GM15510 (cell line): ENCODE data around the gene PRSS23.

Experiments used
- POLR2A ChIP-seq: IDR thresholded peaks from 3 replicates; pipeline ENCODE4 v1.6.1; 2011; ENCODE audit warnings: borderline replicate concordance; ENCODE audit not compliant: insufficient read length; ENCODE audit errors: extremely low read depth

The PRSS23 gene

DNA sequence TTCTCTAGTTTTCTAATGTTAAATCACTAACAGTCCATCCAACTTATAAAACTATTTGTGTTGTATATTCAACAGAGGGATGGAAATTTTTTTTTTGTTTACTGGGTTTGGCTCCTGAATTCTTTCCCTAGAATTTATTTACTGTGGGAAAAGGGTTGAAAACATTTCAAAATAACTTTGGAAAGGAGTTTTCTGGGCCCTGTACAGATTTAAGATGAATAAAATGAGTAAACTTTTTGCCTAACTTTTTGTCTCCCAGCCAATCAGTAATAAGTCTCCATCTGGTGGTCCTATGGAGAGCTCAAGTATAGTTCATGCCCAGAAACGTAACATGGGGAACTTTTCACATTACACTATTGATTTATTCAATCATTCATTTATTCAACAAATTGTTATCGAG is 16.7 kb upstream of the PRSS23 start:
- no peak for TF ChIP-seq POLR2A

DNA sequence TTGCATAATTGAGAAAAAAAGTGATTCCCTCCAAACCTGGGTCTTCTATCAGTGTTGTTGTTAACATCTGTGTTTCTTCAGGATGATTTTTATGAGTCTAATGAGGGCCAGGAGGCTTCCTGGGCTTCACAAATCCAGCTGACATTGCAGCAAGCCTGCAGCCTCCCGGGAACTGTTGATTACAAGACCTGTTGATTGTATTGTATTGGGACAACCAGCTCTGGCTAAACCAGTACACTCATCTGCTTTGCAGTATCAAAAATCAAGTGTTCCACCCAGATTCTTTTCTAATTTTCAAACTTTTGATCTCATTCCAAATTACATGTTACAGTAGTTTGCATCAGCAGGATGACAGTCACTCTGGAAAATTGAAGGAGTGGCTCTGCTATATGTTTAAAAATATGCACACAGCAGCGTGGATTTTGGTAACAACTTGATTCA is 16.1 kb upstream of the PRSS23 start:
- TF ChIP-seq POLR2A: no peak

GRCh38 chr11:86785576-86785975 is 14.8 kb upstream of the PRSS23 start:
- TF ChIP-seq POLR2A: no peak

- TF ChIP-seq POLR2A: no peak
These were observed 13.3 kb upstream of the PRSS23 start for GRCh38 chr11:86787018-86787536.

DNA sequence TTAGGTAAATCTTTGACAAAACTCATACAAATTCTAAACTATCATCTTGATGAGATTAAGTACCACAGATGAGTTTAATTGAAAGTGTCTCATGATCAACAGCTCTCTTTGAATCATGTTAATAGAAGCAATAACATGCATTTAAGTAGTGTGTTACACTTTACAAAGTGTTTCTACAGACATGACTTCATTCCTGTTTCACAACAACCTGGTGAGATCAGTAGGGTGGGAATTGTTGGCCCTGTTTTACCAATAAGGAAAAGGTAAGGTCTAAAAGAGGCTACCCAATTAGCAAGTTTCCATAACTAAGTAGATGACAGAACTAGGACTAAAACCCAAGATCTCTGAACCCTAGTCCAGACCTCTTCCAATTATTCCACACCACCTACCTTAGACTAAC is 12.7 kb upstream of the PRSS23 start:
- TF ChIP-seq POLR2A: no peak

GRCh38 chr11:86790195-86790725 is 10.1 kb upstream of the PRSS23 start:
- no peak for TF ChIP-seq POLR2A

- no peak for TF ChIP-seq POLR2A
These were observed 9.2 kb upstream of the PRSS23 start for GRCh38 chr11:86790867-86791849.

GRCh38 chr11:86792150-86792549 is 8.2 kb upstream of the PRSS23 start:
- no peak for TF ChIP-seq POLR2A

GRCh38 chr11:86793307-86793706 is 7.0 kb upstream of the PRSS23 start:
- no peak for TF ChIP-seq POLR2A

- no peak for TF ChIP-seq POLR2A
These were observed 4.8 kb upstream of the PRSS23 start for GRCh38 chr11:86795511-86795910.

DNA sequence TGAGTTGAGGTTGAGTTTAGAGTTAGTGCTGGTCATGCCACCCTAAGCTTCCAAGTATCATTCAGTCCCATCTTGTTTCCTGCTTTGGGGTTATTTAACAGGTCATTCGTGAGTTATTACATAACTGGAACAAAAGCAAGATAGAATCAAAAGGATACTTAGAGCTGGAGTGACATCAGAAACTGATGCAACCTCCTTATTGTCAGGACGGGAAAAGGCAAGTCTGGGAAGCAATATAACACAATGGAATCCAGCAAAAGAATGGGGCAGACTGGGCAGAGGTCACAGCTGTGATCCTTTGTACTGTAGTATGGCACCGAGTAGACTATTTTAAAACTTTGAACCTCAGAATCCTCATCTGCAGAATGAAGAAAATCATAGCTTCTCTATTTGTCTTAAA is 4.4 kb upstream of the PRSS23 start:
- no peak for TF ChIP-seq POLR2A

DNA sequence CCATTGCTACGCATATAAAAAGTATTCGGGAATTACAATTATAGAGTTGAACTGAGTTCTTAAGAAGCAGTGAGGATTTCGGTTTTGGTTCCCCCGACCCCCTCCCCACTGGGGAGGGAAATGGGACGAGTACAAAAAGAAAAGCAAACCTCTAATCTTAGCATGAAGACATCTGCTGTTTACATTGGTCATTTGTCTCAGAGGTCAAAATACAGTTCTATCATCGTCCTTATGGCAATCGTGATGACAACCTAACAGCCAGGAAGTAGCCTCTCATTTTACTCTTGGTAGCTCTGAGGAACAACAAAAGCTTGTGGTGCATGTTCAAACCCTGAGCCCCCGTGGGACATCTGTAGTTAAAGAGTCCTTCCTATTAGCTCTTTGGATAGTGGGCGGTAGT is 3.2 kb upstream of the PRSS23 start:
- no peak for TF ChIP-seq POLR2A

DNA sequence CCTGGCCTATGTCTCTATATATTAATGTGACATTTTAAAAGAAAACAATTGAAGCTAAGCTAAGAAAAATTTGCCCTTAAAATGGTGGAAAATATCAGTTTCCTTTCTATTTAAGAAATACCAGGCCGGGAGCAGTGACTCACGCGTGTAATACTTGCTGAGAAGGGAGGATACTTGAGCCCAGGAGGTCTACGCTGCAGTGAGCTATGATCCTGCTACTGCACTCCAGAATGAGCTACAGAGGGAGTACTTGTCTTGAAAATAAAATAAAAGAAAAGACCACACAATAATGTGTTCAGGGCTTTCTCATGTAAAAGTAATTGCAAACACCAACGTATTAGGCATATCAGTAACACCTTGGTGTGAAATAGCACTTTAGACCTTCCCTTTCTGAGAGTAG is 1.4 kb upstream of the PRSS23 start:
- TF ChIP-seq POLR2A: no peak

GRCh38 chr11:86799680-86800075 is 664 bp upstream of the PRSS23 start:
- TF ChIP-seq POLR2A: no peak

- no peak for TF ChIP-seq POLR2A
These were observed 574 bp downstream of the PRSS23 start for GRCh38 chr11:86800960-86801272.

GRCh38 chr11:86801364-86801763 is 1.0 kb downstream of the PRSS23 start:
- no peak for TF ChIP-seq POLR2A
